AML-193 (cell line): ENCODE measurements around the gene CHCHD6.

Source experiments
- DNase-seq, 2 experiments: peaks; one replicate each; lab custom pipeline; 2025; lab: John Stamatoyannopoulos, UW

Gene CHCHD6

GRCh38 chr3:126939733-126940132, 235.7 kb downstream of the CHCHD6 start:
- DNase-seq = no peak

DNA sequence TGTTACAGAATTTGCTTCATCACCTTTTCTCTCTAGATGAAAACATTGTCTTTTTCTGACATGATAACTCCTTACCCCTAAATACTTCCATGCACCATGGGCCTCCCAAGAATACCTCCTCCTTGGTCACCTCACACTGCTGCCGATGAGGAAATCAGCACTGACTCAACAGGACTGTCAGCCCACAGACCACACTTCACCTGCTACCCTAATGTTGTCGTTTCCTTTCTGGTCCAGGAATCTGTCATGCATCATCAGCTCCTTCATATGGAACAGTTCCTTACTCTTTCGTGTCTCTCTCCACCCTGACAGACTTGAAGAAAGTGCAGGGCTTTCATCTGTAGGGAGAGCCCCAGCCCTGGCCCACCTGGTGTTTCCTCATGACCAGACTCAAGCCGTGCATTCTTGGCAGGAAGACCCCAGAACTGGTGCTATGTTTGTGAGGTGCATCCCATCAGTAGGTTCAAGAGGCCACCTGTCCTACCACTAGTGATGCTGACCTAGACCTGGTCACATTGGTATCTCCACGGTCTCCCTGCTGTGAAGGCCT, 237.8 kb downstream of the CHCHD6 start:
- DNase-seq = no peak

- no peak for DNase-seq
Observed at GRCh38 chr3:126944089-126944965, 240.3 kb downstream of the CHCHD6 start.

DNA sequence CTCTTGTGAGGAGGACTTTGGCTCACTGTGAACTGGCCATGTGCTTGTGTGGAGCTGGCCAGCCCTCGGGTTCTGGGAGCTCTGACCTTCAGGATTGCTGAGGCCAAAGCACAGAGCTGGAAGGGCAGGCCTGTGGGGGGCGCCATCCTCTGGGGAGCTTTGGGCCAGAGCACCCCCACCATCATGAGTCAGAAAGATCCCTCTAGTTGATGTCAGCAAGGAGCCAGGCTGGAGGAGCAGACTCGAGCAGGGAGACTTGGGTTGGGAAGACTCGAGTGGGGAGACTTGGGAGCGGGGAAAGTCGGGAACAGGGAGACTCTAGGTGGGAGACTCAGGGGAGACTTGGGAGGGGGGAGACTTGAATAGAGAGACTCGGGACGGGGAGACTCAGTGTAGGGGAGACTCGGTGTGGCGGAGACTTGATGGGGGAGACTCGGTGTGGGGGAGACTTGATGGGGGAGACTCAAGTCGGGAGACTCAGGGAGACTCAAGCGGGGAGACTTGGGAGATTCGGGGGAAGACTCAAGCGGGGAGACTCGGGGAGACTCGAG, 241.2 kb downstream of the CHCHD6 start:
- DNase-seq = no peak

DNA sequence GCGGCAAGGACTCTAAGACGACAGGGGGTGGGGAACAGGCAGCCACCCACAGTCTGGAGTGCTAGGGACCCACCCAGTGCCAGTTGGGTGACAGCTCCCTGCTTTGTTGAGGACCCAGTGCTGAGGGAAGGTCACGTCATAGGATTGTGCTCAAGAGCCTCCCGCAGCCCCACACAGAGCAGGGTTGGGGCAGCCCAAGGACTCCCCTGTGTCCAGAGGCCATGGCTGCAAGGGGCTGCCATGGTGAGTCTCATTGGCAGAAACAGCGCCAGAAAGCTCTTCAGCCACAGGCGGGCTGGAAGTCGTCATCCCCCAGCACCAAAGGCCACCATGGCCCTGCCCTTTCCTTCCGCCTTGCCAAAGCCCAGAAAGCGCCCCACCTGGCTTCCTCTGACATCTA, 241.9 kb downstream of the CHCHD6 start:
- no peak for DNase-seq

- no peak for DNase-seq
Observed at GRCh38 chr3:126946405-126946804, 242.4 kb downstream of the CHCHD6 start.

DNA sequence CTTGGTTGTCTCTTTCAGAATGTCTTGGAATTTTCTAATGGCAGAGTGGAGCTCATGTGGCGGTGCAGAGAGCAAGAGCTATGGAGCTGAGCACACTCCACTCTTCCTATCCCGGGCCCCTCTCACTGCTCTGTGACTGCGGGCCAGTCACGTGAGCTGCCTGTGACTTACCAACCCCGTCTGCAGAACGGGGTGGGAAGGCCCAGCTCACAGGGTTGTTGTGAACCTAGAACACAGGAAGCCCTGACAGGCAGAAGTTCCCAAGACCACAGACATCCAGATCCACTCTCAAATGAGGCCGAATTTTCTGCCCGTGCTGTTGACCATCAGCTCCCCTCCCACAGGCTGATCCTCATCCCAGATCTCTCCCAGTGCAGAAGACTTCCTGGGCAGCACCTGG, 243.4 kb downstream of the CHCHD6 start:
- DNase-seq = no peak

- no peak for DNase-seq
Observed at GRCh38 chr3:126948980-126949535, 245.0 kb downstream of the CHCHD6 start.

DNA sequence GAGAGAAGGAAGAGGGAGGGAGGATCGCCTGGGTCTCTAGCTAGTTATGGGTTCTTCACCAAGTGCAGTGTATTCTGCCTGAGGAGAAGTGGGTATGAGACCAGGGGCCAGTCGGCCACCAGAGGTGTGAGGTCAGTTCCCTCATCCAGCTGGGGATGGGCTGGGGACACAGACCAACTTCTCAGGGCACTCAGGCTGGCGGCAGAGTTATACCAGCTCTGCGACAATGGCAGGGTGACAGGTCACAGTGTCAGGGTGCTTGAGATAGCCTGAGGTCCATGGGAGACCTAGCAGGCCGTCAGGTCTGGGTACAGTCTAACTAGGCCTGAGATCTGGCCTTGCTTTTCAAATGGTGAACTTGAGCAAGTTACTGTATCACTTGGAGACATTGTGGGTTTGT, 247.5 kb downstream of the CHCHD6 start:
- DNase-seq = no peak

DNA sequence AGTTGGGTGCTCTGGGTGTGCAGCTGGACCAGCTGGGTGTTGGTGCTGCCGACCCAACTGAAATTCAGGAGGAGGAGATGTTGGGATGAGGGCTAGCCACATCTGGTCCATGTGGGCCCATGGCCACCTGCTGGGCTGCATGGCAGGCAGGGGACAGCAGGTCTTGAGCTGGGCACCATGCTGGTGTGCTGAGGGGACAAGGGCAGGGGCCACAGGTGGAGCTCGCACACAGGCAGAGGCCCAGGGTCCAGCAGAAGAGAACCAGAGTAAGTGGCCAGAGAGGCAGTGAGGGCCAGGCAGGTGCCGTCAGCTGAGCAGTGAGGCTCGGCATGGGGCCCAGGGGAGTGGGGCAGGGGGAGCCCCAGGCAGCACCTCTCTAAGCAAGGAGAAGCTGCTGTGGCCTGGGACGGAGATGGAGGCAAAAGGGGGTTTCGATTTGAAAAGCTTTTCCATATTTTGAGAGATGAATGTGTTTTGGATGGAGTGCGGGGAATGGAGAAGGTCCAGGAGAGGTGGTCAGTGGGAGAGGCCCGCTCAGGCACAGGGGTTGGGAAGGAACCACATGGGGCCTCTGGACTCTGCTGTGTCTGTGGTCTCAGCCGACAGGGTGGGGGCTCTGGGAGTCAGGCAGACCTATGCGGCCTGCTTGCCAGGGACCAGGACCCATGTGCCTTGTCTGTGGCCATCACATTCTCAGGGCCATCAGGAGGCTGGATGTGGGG, 248.4 kb downstream of the CHCHD6 start:
- no peak for DNase-seq

DNA sequence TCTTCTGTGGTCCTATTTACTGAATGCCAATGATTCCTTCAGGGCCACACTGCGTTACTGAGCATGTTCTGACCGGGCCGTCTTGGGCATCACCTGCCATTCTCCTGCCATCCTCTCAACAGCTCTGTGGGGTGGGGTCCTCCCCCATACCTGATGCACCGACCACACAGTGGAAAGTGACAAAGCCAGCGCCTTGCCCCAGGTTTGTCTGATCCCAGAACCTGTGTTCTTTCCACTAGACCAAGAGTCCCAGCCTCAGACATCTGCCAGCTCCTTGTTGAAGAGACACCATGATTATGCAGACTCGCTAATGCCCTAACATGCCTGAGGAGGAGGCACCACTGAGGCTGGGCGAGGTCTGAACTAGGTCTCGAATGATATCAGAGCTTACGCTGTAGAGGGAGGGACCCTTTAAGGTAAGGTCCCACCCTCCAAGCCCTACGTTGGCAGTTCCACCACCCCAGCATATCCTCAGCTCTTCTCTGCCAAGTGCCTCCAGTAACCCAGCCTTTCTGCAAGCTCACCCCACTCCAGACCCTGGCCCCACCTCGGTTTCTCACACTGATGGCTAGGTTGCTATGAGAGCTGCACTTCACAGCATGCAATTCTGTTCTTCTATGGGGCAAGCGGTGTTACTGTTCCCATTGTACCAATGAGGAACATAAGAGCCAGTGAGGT, 249.1 kb downstream of the CHCHD6 start:
- no peak for DNase-seq

DNA sequence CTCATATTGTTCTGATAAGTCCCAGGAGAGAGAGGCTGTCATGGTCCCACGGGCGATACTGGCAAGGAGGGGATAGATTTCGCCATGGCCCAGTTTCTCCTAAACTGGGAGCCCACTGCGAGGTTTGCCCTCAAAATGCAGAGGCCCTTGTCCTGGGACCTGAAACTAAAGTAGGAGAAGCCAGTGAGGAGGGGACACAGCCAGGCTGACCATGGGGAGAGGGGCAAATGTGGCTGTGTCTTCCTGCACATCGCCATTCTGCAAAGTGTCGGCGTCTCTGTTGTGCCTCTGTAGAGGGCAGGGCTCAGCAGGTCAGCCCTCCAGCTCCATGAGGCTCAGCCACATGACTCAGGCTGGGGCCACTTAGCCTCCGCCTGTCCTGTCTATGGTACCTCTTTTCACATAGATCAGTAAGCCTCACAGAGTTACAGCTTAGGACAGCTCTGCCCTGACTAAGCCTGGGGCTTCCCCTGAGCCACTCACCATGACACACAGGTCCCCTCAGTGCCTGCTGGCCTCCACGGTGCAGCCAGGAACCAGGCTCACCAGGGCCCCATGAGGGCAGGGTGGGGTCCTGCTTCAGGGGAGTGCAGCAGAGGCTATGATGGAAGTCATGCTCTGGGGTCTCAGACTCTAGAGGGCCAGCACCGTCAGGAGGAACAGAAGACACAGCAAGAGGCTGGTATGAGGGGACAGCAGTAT, 250.3 kb downstream of the CHCHD6 start:
- DNase-seq = no peak

DNA sequence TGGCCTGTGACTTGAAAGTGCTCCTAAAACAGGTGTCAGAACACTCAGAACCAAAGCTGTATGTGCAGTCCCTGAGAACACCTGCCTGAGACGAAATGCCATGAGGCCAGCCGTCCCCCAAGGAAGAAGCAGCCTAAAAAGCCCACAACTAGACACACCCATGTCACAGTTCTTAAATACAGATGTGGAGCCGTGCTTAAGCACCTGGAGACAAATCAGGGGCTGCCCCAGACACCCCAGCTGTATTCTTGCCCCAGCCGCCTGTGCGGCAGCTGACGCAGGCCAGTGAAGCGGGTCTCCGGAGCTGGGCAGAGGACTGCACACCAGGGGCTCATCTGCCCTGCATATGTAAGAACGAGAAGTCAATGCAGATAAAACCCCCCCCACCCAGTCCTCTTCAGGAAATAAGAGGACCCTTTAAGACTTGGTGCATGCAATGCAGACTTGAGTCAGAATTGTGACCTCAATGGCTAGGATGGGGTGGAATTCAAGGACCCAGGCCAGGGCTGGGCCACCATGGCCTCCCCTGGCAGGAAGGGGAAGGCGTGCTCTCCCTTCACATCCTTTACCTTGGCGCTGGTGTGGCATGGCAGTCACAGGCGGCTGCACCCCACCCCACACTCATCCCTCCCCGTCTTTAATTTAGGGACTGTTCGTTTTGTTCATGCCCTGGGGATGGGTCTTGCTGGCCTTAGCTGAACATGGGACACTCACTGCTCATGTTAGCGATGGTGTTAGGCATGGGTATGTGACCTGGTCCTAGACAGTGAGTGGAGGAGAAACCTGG, 251.2 kb downstream of the CHCHD6 start:
- DNase-seq = no peak

- no peak for DNase-seq
Observed at GRCh38 chr3:126956361-126956760, 252.3 kb downstream of the CHCHD6 start.

- no peak for DNase-seq
Observed at GRCh38 chr3:126956866-126957650, 253.0 kb downstream of the CHCHD6 start.

- DNase-seq = no peak
Observed at GRCh38 chr3:126957776-126958637, 254.0 kb downstream of the CHCHD6 start.

DNA sequence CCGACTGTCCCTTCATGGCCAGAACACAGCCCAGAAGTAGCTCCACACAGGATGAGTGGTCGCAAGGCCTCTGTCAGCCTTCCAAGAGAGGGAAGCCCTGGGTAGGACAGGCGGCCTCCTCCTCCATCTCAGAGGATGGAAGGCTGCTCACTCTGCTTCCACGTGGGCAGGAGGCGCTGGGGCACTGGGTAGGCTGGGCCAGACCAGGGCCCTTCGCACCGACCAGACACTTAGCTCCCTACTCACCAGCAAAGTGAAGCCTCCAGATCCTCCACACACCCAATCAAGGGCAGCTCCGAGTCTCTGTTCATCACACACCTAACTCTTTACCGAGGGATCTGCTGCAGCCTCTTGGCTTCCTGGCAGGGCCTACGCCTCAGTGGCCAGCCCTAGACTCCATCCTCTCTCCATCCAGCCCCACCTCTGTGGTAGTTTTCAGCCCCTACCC, 254.6 kb downstream of the CHCHD6 start:
- no peak for DNase-seq

GRCh38 chr3:126959136-126959920, 255.3 kb downstream of the CHCHD6 start:
- no peak for DNase-seq
